ENCODE results near the gene CCDC81.

Gene CCDC81

GRCh38 chr11:86446163-86446923, 71.7 kb downstream of the CCDC81 start:
- ChIA-PET CTCF (no interaction called here), POLR2A (no interaction called here)
- no peak for DNase-seq (ENCODE audit: extremely low spot score)
- no peak for TF ChIP-seq TARDBP (IDR thresholded peaks at IDR 0.05)
- no peak for TF ChIP-seq PKNOX1 (IDR thresholded peaks at IDR 0.05)
- TF ChIP-seq HDGF (IDR thresholded peaks at IDR 0.05; ENCODE audit: borderline replicate concordance), result no peak
- TF ChIP-seq ELF4 (IDR thresholded peaks at IDR 0.05), result no peak
- no peak for TF ChIP-seq NFRKB (IDR thresholded peaks at IDR 0.05)
- no peak for TF ChIP-seq ARNT (IDR thresholded peaks at IDR 0.05)
- no peak for TF ChIP-seq ZNF384 (IDR thresholded peaks at IDR 0.05)
- no peak for TF ChIP-seq SP1 (IDR thresholded peaks at IDR 0.05)

GRCh38 chr11:86446924-86447285, 72.2 kb downstream of the CCDC81 start:
- ChIA-PET CTCF (no interaction called here), POLR2A (no interaction called here)
- TF ChIP-seq FOXM1 (IDR thresholded peaks at IDR 0.05; ENCODE audit: borderline replicate concordance), result no peak
- no peak for TF ChIP-seq ZNF384 (IDR thresholded peaks at IDR 0.05)
- TF ChIP-seq FOXK2 (IDR thresholded peaks at IDR 0.05), result no peak
- DNase-seq (ENCODE audit: extremely low spot score), result no peak

GRCh38 chr11:86447763-86448480, 73.2 kb downstream of the CCDC81 start:
- ChIA-PET CTCF (interaction anchor here (0.5 to 1.0 kb wide), 3 partner anchors 124 to 161 kb away, joined by 3 to 4 read pairs (median 3); no protein-coding TSS in a partner anchor), POLR2A (no interaction called here)
- TF ChIP-seq SUZ12 (IDR thresholded peaks at IDR 0.05), result no peak
- TF ChIP-seq BHLHE40 (IDR thresholded peaks at IDR 0.05; ENCODE audit: borderline replicate concordance), result no peak
- no peak for TF ChIP-seq FOXA1 (IDR thresholded peaks at IDR 0.05)
- TF ChIP-seq FOXK2 (IDR thresholded peaks at IDR 0.05), result no peak
- TF ChIP-seq SP1 (IDR thresholded peaks at IDR 0.05), result no peak
- TF ChIP-seq ZNF384 (IDR thresholded peaks at IDR 0.05), result no peak
- TF ChIP-seq NFRKB (IDR thresholded peaks at IDR 0.05), result no peak
- no peak for TF ChIP-seq ELF4 (IDR thresholded peaks at IDR 0.05)
- no peak for TF ChIP-seq CTBP1 (IDR thresholded peaks at IDR 0.05; ENCODE audit: borderline replicate concordance)
- TF ChIP-seq PKNOX1 (IDR thresholded peaks at IDR 0.05), result no peak
- no peak for TF ChIP-seq HDGF (IDR thresholded peaks at IDR 0.05; ENCODE audit: borderline replicate concordance)
- TF ChIP-seq LEF1 (IDR thresholded peaks at IDR 0.05; ENCODE audit: borderline replicate concordance), result no peak
- TF ChIP-seq FOXM1 (IDR thresholded peaks at IDR 0.05; ENCODE audit: borderline replicate concordance), result no peak
- TF ChIP-seq L3MBTL2 (conservative IDR thresholded peaks at IDR 0.05), result no peak
- no peak for TF ChIP-seq TARDBP (IDR thresholded peaks at IDR 0.05)
- no peak for TF ChIP-seq ARNT (IDR thresholded peaks at IDR 0.05)
- DNase-seq (ENCODE audit: extremely low spot score), result no peak

GRCh38 chr11:86449993-86450629, 75.4 kb downstream of the CCDC81 start:
- TF ChIP-seq FOXA1 (IDR thresholded peaks at IDR 0.05) (no peak), ARNT (IDR thresholded peaks at IDR 0.05) (no peak), LEF1 (IDR thresholded peaks at IDR 0.05; ENCODE audit: borderline replicate concordance) (no peak), SP1 (IDR thresholded peaks at IDR 0.05) (no peak), CTBP1 (IDR thresholded peaks at IDR 0.05; ENCODE audit: borderline replicate concordance) (no peak), NFRKB (IDR thresholded peaks at IDR 0.05) (no peak), BHLHE40 (IDR thresholded peaks at IDR 0.05; ENCODE audit: borderline replicate concordance) (no peak)
- ChIA-PET CTCF (interaction anchor here (1.3 kb wide), 1 partner anchor 14 kb away, joined by 3 read pairs; no protein-coding TSS in a partner anchor), POLR2A (no interaction called here)
- DNase-seq (ENCODE audit: extremely low spot score), result no peak

GRCh38 chr11:86453290-86454030, 78.8 kb downstream of the CCDC81 start:
- CTCF ChIA-PET, result interaction anchor here (0.9 to 1.0 kb wide), 2 partner anchors 11 to 118 kb away, joined by 4 to 8 read pairs; no protein-coding TSS in a partner anchor
- no peak for DNase-seq (ENCODE audit: extremely low spot score)
- POLR2A ChIA-PET, result no interaction called here
- TF ChIP-seq BHLHE40 (IDR thresholded peaks at IDR 0.05; ENCODE audit: borderline replicate concordance) (no peak), FOXA1 (IDR thresholded peaks at IDR 0.05) (no peak), ELF4 (IDR thresholded peaks at IDR 0.05) (no peak), LEF1 (IDR thresholded peaks at IDR 0.05; ENCODE audit: borderline replicate concordance) (no peak), SUZ12 (IDR thresholded peaks at IDR 0.05) (no peak), ARNT (IDR thresholded peaks at IDR 0.05) (no peak), CTBP1 (IDR thresholded peaks at IDR 0.05; ENCODE audit: borderline replicate concordance) (no peak), SP1 (IDR thresholded peaks at IDR 0.05) (no peak), PKNOX1 (IDR thresholded peaks at IDR 0.05) (no peak), TARDBP (IDR thresholded peaks at IDR 0.05) (no peak), ZNF384 (IDR thresholded peaks at IDR 0.05) (no peak), FOXK2 (IDR thresholded peaks at IDR 0.05) (no peak), HDGF (IDR thresholded peaks at IDR 0.05; ENCODE audit: borderline replicate concordance) (no peak), L3MBTL2 (conservative IDR thresholded peaks at IDR 0.05) (no peak), NFRKB (IDR thresholded peaks at IDR 0.05) (no peak), FOXM1 (IDR thresholded peaks at IDR 0.05; ENCODE audit: borderline replicate concordance) (no peak)
